Measurements from ENCODE around the gene ATP2A1. TPM values are rescaled to one million over a fixed set of nuclear protein-coding genes. Genes with fewer than 3 reads are reported as not detected.

ATP2A1 gene
- total and polyA plus RNA-seq, 2 of the 4 experiments (the other 2 are of a cell fraction), result under 0.01 to 0.63 TPM

GRCh38 chr16:28882551-28883160 is 4.4 kb downstream of the ATP2A1 start:
- Histone ChIP-seq H3K23ac (ENCODE audit: low read depth, low read length) (no peak overlapping the region), H2BK5ac (ENCODE audit: low read depth, low read length, poor library complexity, severe bottlenecking) (no peak overlapping the region), H3K4ac (ENCODE audit: low read depth, low read length) (no peak overlapping the region), H3K9me1 (ENCODE audit: insufficient read depth, low read length) (peaks cover 7% of the 10 kb centered on the region; the same call in 1 of the 2 replicates), H4K20me1 (ENCODE audit: insufficient read depth, low read length) (no peaks in the 10 kb centered on the region), H3K56ac (ENCODE audit: extremely low read depth, insufficient read depth, low read length) (no peak overlapping the region), H3K4me1 (ENCODE audit: control insufficient read depth, insufficient read depth, low read length) (peaks cover 7% of the 10 kb centered on the region; the same call in 1 of the 2 replicates), H3K9ac (ENCODE audit: low read depth, low read length) (no peak overlapping the region), H3K27me3 (ENCODE audit: control insufficient read depth, insufficient read depth, low read length) (no peaks in the 10 kb centered on the region), H3K27ac (ENCODE audit: insufficient read depth, low read length) (no peak overlapping the region), H2BK20ac (ENCODE audit: low read depth, low read length) (no peak overlapping the region), H3K36me3 (ENCODE audit: control insufficient read depth, insufficient read depth, low read length) (no peaks in the 10 kb centered on the region), H3K4me3 (ENCODE audit: insufficient read depth, low read depth, low read length) (no peak overlapping the region), H2AFZ (replicated peaks; ENCODE audit: low read length, poor library complexity) (peak overlapping the region; percentile 43), H3K79me1 (ENCODE audit: low read depth in 1 of 2, low read length in 2 of 2) (peaks cover 4 to 13% of the 10 kb centered on the region in 2 experiments; a peak in 2 of 4 replicates), H2BK15ac (ENCODE audit: low read depth, low read length) (no peak overlapping the region), H3K18ac (ENCODE audit: low read depth, low read length) (no peak overlapping the region), H4K91ac (ENCODE audit: insufficient read depth, low read depth, low read length) (no peak overlapping the region), H2AK5ac (ENCODE audit: low read depth, low read length) (no peak overlapping the region), H2AK9ac (replicated peaks; ENCODE audit: low read depth, low read length, poor library complexity) (no peak overlapping the region), H3K14ac (replicated peaks; ENCODE audit: low read depth, low read length) (no peak overlapping the region), H2BK120ac (ENCODE audit: low read depth, low read length) (no peak overlapping the region), H4K8ac (ENCODE audit: low read depth in 2 of 2, low read length in 2 of 2) (no peak overlapping the region), H3K4me2 (ENCODE audit: low read depth, low read length) (no peak overlapping the region), H4K5ac (ENCODE audit: low read depth, low read length) (no peak overlapping the region), H3K9me3 (ENCODE audit: control insufficient read depth, insufficient read depth, low read length) (no peaks in the 10 kb centered on the region)
- in situ Hi-C loops (cut with MboI; ENCODE audit: low sequenced_read_pairs) (no loop called here), intact Hi-C loops (cut with micrococcal nuclease) (loop anchor here (5.0 kb wide), 1 partner anchor 35 kb away; no protein-coding TSS in a partner anchor), dilution Hi-C loops (cut with HindIII; ENCODE audit: low sequenced_read_pairs, unreplicated experiment) (no loop called here)
- WGBS, 2 experiments (ENCODE audit: extremely low coverage in 2 of 2, insufficient read length in 1 of 2), result 38% methylated on average over 10 of the region's 24 CpGs; no CpG with 5 or more reads in 1 of the 2 experiments
- ChIA-PET POLR2A (ENCODE audit: unreplicated experiment) (no interaction called here), CTCF (interaction anchor here (0.6 kb wide), 1 partner anchor 43 kb away, joined by 3 read pairs; no protein-coding TSS in a partner anchor)
- BruUV-seq (replicated peaks), result no TSS peak
- ATAC-seq (ENCODE audit: low read depth), result no peak
- TF ChIP-seq RFX5 (IDR thresholded peaks at IDR 0.05; ENCODE audit: low read depth, low read length) (no peak), MAFK (IDR thresholded peaks at IDR 0.05; ENCODE audit: low read depth, low read length) (no peak), RAD21 (IDR thresholded peaks at IDR 0.05; ENCODE audit: low read length) (no peak), BHLHE40 (IDR thresholded peaks at IDR 0.05; ENCODE audit: low read depth, low read length) (no peak), NFE2L2 (IDR thresholded peaks at IDR 0.05; ENCODE audit: low read depth, low read length) (no peak), CTCF (conservative IDR thresholded peaks at IDR 0.05; ENCODE audit: low read depth, low read length) (no peak), MAZ (IDR thresholded peaks at IDR 0.05; ENCODE audit: borderline replicate concordance, low read depth, low read length) (no peak), SMC3 (IDR thresholded peaks at IDR 0.05; ENCODE audit: low read depth, low read length) (no peak)
- no peak for DNase-seq
